Measurements from ENCODE around the gene HEPHL1.
A peak's percentile ranks its signal among the peaks of the same experiment; 100 is the strongest.

The HEPHL1 gene

GRCh38 chr11:94141511-94142307 lies 120.6 kb downstream of the HEPHL1 start:
- Histone ChIP-seq H3K27ac (ENCODE audit: low read depth, low read length) (peak overlapping the region; percentile 7), H3K27me3 (ENCODE audit: control insufficient read depth, insufficient read depth, low read length) (no peaks in the 10 kb centered on the region), H3K4me1 (ENCODE audit: control insufficient read depth, insufficient read depth, low read length) (peaks cover 33% of the 10 kb centered on the region), H3K9ac (ENCODE audit: low read depth, low read length) (no peak overlapping the region), H3K9me3 (ENCODE audit: control insufficient read depth, insufficient read depth, low read length) (no peaks in the 10 kb centered on the region), H3K4me3 (ENCODE audit: low read depth, low read length) (no peak overlapping the region), H3K36me3 (ENCODE audit: control insufficient read depth, insufficient read depth, low read length) (no peaks in the 10 kb centered on the region)

GRCh38 chr11:94142308-94143281 lies 121.4 kb downstream of the HEPHL1 start:
- Histone ChIP-seq H3K4me3 (ENCODE audit: low read depth, low read length) (no peak overlapping the region), H3K9ac (ENCODE audit: low read depth, low read length) (no peak overlapping the region), H3K4me1 (ENCODE audit: control insufficient read depth, insufficient read depth, low read length) (peaks cover 33% of the 10 kb centered on the region), H3K27me3 (ENCODE audit: control insufficient read depth, insufficient read depth, low read length) (no peaks in the 10 kb centered on the region), H3K27ac (ENCODE audit: low read depth, low read length) (peak overlapping the region; percentile 7), H3K36me3 (ENCODE audit: control insufficient read depth, insufficient read depth, low read length) (no peaks in the 10 kb centered on the region), H3K9me3 (ENCODE audit: control insufficient read depth, insufficient read depth, low read length) (no peaks in the 10 kb centered on the region)

GRCh38 chr11:94144216-94144615 lies 123.1 kb downstream of the HEPHL1 start:
- Histone ChIP-seq H3K4me3 (ENCODE audit: low read depth, low read length) (no peak overlapping the region), H3K27ac (ENCODE audit: low read depth, low read length) (no peak overlapping the region), H3K36me3 (ENCODE audit: control insufficient read depth, insufficient read depth, low read length) (no peaks in the 10 kb centered on the region), H3K9ac (ENCODE audit: low read depth, low read length) (no peak overlapping the region), H3K27me3 (ENCODE audit: control insufficient read depth, insufficient read depth, low read length) (no peaks in the 10 kb centered on the region), H3K4me1 (ENCODE audit: control insufficient read depth, insufficient read depth, low read length) (peaks cover 37% of the 10 kb centered on the region), H3K9me3 (ENCODE audit: control insufficient read depth, insufficient read depth, low read length) (no peaks in the 10 kb centered on the region)

- Histone ChIP-seq H3K4me3 (ENCODE audit: low read depth, low read length) (no peak overlapping the region), H3K27ac (ENCODE audit: low read depth, low read length) (no peak overlapping the region), H3K9me3 (ENCODE audit: control insufficient read depth, insufficient read depth, low read length) (no peaks in the 10 kb centered on the region), H3K9ac (ENCODE audit: low read depth, low read length) (no peak overlapping the region), H3K4me1 (ENCODE audit: control insufficient read depth, insufficient read depth, low read length) (peaks cover 41% of the 10 kb centered on the region), H3K36me3 (ENCODE audit: control insufficient read depth, insufficient read depth, low read length) (no peaks in the 10 kb centered on the region), H3K27me3 (ENCODE audit: control insufficient read depth, insufficient read depth, low read length) (no peaks in the 10 kb centered on the region)
These were observed 123.5 kb downstream of the HEPHL1 start for GRCh38 chr11:94144664-94145063.

- H3K9me3 ChIP-seq (ENCODE audit: control insufficient read depth, insufficient read depth, low read length) = no peaks in the 10 kb centered on the region
- no peak overlapping the region for H3K9ac ChIP-seq (ENCODE audit: low read depth, low read length)
- no peaks in the 10 kb centered on the region for H3K27me3 ChIP-seq (ENCODE audit: control insufficient read depth, insufficient read depth, low read length)
- H3K4me1 ChIP-seq (ENCODE audit: control insufficient read depth, insufficient read depth, low read length) = peaks cover 45% of the 10 kb centered on the region
- H3K36me3 ChIP-seq (ENCODE audit: control insufficient read depth, insufficient read depth, low read length) = no peaks in the 10 kb centered on the region
- no peak overlapping the region for H3K27ac ChIP-seq (ENCODE audit: low read depth, low read length)
- no peak overlapping the region for H3K4me3 ChIP-seq (ENCODE audit: low read depth, low read length)
These were observed 124.3 kb downstream of the HEPHL1 start for GRCh38 chr11:94145431-94145830.

- no peaks in the 10 kb centered on the region for H3K9me3 ChIP-seq (ENCODE audit: control insufficient read depth, insufficient read depth, low read length)
- no peak overlapping the region for H3K27ac ChIP-seq (ENCODE audit: low read depth, low read length)
- peaks cover 47% of the 10 kb centered on the region for H3K4me1 ChIP-seq (ENCODE audit: control insufficient read depth, insufficient read depth, low read length)
- H3K4me3 ChIP-seq (ENCODE audit: low read depth, low read length) = no peak overlapping the region
- H3K27me3 ChIP-seq (ENCODE audit: control insufficient read depth, insufficient read depth, low read length) = no peaks in the 10 kb centered on the region
- H3K9ac ChIP-seq (ENCODE audit: low read depth, low read length) = no peak overlapping the region
- no peaks in the 10 kb centered on the region for H3K36me3 ChIP-seq (ENCODE audit: control insufficient read depth, insufficient read depth, low read length)
These were observed 124.8 kb downstream of the HEPHL1 start for GRCh38 chr11:94145916-94146315.

GRCh38 chr11:94147433-94147845 lies 126.3 kb downstream of the HEPHL1 start:
- no peak overlapping the region for H3K9ac ChIP-seq (ENCODE audit: low read depth, low read length)
- no peak overlapping the region for H3K27ac ChIP-seq (ENCODE audit: low read depth, low read length)
- no peaks in the 10 kb centered on the region for H3K27me3 ChIP-seq (ENCODE audit: control insufficient read depth, insufficient read depth, low read length)
- no peaks in the 10 kb centered on the region for H3K36me3 ChIP-seq (ENCODE audit: control insufficient read depth, insufficient read depth, low read length)
- peaks cover 47% of the 10 kb centered on the region for H3K4me1 ChIP-seq (ENCODE audit: control insufficient read depth, insufficient read depth, low read length)
- H3K4me3 ChIP-seq (ENCODE audit: low read depth, low read length) = no peak overlapping the region
- no peaks in the 10 kb centered on the region for H3K9me3 ChIP-seq (ENCODE audit: control insufficient read depth, insufficient read depth, low read length)

- Histone ChIP-seq H3K9me3 (ENCODE audit: control insufficient read depth, insufficient read depth, low read length) (no peaks in the 10 kb centered on the region), H3K27me3 (ENCODE audit: control insufficient read depth, insufficient read depth, low read length) (no peaks in the 10 kb centered on the region), H3K36me3 (ENCODE audit: control insufficient read depth, insufficient read depth, low read length) (0 out of 2 replicates have a peak, but pooled peaks cover under 1% of the 10 kb centered on the region), H3K4me3 (ENCODE audit: low read depth, low read length) (no peak overlapping the region), H3K27ac (ENCODE audit: low read depth, low read length) (no peak overlapping the region), H3K4me1 (ENCODE audit: control insufficient read depth, insufficient read depth, low read length) (peaks cover 46% of the 10 kb centered on the region), H3K9ac (ENCODE audit: low read depth, low read length) (no peak overlapping the region)
These were observed 127.0 kb downstream of the HEPHL1 start for GRCh38 chr11:94148189-94148588.

GRCh38 chr11:94149431-94150017 lies 128.4 kb downstream of the HEPHL1 start:
- no peak overlapping the region for H3K4me3 ChIP-seq (ENCODE audit: low read depth, low read length)
- no peaks in the 10 kb centered on the region for H3K27me3 ChIP-seq (ENCODE audit: control insufficient read depth, insufficient read depth, low read length)
- H3K9me3 ChIP-seq (ENCODE audit: control insufficient read depth, insufficient read depth, low read length) = no peaks in the 10 kb centered on the region
- no peak overlapping the region for H3K27ac ChIP-seq (ENCODE audit: low read depth, low read length)
- no peak overlapping the region for H3K9ac ChIP-seq (ENCODE audit: low read depth, low read length)
- H3K4me1 ChIP-seq (ENCODE audit: control insufficient read depth, insufficient read depth, low read length) = peaks cover 45% of the 10 kb centered on the region
- peaks cover 13% of the 10 kb centered on the region for H3K36me3 ChIP-seq (ENCODE audit: control insufficient read depth, insufficient read depth, low read length)

- no peaks in the 10 kb centered on the region for H3K9me3 ChIP-seq (ENCODE audit: control insufficient read depth, insufficient read depth, low read length)
- peaks cover 16% of the 10 kb centered on the region for H3K36me3 ChIP-seq (ENCODE audit: control insufficient read depth, insufficient read depth, low read length)
- no peaks in the 10 kb centered on the region for H3K27me3 ChIP-seq (ENCODE audit: control insufficient read depth, insufficient read depth, low read length)
- H3K9ac ChIP-seq (ENCODE audit: low read depth, low read length) = no peak overlapping the region
- no peak overlapping the region for H3K27ac ChIP-seq (ENCODE audit: low read depth, low read length)
- no peak overlapping the region for H3K4me3 ChIP-seq (ENCODE audit: low read depth, low read length)
- peaks cover 45% of the 10 kb centered on the region for H3K4me1 ChIP-seq (ENCODE audit: control insufficient read depth, insufficient read depth, low read length)
These were observed 128.9 kb downstream of the HEPHL1 start for GRCh38 chr11:94150056-94150455.

Measured in HUES48 (cell line).